Amygdala (tissue), 56 donors: ENCODE measurements around the gene PARN.
A peak's percentile ranks its signal among the peaks of the same experiment; 100 is the strongest.

Source experiments
- DNase-seq, 56 donors: peaks; one replicate each; lab custom pipeline; 2025; lab: John Stamatoyannopoulos, UW

Gene PARN

DNA sequence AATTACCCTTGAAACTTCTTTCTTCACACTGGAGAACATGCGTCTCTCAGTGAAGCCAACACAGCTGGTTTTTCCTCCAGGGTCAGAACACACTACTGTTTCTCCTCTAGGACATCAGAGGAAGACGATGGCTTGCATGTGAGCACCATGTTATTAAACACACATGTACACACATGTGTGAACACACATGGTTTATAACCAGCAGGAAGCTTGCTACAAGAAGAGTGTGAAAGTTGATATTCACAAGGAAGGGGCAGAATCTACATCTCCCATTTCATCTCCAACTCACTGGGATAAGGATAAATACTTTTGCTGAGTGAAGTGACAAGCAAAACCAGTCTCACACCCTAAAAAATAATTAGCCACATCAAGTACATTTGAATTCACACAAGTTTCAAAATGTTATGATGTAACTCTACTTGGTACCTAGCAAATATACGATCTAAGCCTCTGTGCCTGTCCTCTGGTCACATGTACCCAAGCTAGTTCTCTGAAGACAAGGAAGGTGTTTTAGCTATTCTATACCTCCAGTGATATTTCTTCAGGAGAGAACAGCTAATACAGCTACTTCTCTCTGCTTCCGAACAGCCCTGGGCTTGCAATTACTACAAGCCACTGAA is 127.7 kb downstream of the PARN start:
- no peak for DNase-seq

DNA sequence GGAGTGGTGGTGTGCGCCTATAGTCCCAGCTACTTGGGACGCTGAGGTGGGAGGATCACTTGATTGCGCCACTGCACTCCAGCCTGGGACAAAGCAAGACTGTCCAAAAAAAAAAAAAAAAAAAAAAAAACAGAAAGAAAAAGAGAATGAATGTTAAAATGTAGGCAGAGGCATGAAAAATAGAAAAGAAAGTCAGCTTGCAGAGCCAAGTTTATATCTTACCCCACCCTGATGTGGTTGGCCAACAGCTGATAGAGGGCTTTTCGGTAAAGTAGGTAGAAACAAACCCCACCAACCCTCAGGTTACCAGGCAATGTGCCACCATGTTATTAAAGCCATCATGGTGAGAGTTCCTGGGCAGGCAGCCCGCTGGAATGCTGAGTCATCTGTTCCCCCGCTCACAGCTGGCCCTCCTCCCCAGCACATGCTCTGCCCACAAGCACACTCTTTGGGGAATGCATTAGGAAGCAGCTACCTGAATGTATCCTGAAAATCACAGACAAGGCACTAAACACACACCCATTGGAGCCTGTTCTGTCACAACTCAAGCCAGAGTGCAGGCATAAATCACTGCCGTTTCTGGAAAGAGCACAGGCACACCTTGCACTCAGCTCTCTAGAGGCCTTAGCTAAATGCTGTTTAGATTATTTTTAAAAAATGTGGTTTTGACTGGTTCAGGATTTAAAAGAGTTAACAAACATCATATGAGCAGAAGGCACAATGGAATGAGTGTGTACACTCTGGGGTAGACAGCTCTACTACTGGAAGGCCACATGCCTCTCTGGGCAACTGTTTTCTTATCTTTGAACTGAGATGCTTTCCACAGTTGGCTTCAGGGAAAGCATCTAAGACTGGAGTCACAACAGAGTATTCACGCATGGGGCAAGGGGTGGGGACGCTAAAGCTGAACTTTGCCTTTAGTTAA is 128.5 kb downstream of the PARN start:
- peak; percentile 7 to 88 (median 62) for DNase-seq

DNA sequence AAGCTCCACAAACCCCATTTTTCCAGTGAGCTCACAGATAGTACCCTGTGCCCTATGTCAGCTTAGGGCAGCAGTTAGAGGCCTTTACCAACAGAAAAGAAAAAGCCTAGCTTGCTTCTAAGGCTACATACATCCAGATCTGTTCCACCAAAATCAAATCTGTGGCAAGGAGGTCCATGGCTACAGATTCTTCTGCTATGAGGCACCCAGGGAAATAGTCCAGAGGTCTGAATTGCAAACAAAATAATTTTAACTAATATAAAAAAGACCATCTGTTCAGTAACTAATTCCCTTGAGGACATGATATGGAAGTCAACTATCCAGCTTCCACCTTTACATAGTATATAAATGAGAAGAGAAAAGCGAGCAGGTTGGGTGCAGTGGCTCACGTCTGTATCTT is 129.3 kb downstream of the PARN start:
- DNase-seq, result no peak

DNA sequence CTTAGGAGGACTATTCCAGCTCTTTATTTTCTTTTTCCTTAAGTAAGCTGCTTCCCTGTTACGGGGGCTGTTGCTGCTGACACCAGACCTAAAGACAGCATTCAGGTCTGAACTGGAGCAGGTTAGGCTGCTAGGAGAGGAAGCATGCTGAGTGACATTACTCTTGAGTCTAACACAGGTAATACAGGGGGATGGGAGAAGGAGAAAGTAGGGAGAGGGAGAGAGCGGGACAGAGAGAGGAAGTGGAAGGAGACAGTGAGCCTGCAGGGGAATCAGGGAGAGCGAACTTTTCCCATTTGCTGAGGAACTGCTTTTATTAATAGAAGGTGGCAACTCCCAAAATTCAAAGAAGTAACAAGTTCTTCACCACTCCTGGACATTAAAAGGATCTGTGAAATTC is 130.9 kb downstream of the PARN start:
- DNase-seq, result no peak

DNA sequence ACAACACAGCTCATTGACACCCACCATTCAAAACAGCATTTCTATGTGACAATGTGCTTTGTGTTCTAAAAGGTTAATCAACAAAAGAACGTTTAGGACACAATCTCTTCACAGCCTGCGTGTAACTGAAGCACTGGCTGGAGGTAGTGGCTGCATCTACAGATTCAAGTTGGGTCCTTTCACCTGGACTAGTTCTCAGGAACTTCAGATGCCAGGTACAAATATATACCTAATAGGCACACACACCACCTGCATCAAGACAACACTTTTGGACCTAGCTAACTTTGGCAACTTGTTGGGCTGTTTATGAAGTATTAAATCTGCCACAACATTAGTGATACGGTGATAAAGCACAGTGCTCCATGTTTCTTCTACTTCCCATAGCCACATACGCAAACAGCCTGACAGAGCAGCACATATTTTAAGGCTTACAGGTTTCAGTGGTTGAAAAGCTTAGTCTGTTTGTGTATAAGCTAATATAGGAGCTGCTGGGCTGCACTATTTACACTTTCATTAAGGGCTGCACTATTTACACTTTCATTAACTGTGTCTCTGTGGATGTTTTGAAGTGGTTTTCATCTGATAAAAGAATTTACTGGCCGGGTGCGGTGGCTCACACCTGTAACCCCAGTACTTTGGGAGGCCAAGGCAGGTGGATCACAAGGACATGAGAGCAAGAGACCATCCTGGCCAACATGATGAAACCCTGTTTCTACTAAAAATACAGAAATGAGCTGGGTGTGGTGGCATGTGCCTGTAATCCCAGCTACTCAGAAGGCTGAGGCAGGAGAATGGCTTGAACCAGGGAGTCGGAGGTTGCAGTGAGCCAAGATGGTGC is 132.6 kb downstream of the PARN start:
- no peak for DNase-seq

DNA sequence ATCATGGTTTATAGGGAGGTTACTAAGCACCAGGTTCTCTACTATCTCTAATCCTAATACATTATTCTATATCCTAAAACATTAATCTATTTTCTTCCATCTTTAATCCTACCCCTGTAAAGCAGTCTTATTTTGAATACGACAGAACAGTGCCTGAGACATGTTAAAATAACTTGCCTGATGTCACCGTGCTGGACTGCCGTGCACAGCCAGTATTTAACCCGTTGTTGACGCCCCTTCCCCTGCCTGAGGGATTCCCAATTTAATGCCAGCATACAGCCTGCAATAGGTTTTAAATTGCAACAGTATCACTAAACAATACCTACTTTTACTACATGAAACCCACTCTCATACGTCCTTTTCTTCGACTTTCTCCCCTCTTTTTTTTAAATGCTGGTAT is 133.3 kb downstream of the PARN start:
- no peak for DNase-seq

DNA sequence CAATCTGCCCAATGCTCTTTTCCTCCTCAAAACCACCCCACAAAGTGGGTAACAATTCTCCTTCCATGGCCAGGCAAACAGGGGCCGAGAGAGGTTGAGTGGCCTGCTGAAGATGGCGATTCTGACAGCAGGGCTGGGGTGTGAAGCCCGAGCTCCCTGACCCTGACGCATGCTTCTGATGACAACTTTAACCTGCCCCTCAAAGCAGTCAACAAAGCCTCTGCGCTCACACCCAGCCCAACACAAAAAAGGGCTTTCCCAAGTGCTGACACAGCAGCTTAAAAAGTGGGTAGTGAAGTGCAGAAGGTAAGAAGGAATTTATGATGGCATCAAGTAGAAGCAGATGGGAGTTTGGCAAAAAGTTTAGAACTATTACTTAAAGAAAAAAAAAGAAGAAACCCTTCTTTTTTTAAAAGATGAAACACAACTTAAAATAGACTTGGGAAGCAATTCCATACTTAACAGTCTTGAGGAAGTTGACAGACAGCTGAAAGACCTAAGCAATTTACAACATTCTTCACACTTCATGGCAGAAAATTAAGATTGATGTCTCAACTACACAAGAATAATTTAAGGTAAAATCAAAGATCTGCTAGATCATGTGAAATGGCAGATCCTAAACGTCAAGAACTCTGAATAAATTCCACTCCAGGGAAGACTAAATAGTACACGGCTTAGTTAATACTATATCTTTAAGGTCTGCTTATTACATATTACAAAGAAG is 133.9 kb downstream of the PARN start:
- no peak for DNase-seq

DNA sequence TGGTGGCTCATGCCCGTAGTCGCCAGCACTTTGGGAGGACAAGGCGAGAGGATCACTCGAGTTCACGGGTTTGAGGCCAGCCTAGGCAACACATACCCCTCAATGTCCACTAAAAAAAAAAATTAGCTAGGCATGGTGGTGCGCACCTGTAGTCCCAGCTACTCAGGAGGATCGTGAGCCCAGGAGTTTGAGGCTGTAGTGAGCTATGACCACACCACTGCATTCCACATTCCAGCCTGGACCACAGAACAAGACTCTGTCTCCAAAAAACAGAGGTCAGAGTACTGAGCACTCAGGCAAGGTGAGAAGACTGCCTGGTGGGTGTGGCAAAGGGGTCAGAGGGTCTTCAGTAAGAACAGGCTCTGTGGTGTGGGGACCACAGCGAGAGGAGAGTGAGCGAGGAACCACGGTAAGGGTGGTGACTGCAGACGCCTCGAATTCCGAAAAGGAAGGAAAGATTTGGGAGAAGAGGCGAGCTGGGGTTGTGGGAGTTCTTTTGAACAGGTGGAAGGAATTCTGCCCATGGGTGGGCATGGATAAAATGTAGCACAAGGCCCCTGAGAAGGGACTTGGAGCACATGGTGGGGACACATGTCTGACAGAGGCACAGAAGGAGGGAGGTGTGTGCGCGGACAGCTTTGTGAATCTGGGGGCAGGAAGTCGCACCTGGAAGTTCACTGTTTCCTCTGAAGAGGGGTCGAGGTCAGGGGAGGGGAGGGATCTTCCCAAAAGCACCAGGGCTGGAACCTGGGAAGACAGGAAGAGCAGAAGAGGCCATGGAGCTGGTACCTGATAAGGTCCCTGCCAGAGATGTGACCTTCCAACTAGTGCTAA is 134.6 kb downstream of the PARN start:
- no peak for DNase-seq

DNA sequence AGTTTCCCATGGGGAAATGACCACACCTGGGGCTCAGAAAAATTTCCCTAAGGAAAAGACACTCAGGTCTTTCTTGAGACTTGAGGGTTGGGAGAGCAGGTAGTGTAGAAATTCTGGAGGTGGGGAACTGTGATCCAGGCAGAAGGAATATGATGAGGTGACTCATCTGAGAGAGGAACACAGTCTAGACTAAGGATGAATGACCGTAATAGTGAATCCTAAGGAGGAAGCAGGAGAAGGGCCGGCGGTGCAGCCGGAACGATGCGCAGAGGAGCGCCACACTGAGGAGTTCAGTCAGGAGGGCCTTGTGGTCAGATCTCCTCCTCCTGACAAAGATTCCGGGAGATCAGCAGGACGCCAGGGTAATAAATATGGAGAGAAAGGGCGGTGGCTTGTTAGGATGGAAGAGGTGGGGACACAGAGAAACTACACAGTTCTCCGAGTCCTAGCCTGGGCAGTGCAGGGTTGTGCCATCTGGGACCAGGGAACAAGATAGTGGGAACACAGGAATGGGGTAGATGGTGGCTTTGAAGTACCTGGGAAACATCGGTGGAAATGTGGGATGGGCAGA is 135.6 kb downstream of the PARN start:
- no peak for DNase-seq

DNA sequence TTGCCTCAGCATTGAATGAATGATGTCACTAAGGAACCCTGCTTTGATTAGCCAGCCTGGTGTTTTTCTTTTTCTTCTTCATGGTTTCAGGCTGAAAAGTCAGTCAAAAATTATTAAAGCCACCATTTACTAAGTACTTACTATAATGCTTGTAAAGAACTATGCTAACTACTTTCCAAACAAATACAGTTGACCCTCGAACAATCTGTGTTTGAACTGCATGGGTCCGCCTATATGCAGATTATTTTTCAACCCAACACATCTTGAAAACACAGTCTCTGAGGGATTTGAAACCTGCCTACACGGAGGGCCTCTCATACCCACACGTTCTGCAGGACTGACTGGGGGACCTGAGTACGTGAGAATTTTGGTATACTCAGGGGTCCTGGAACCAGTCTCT is 136.3 kb downstream of the PARN start:
- no peak for DNase-seq

DNA sequence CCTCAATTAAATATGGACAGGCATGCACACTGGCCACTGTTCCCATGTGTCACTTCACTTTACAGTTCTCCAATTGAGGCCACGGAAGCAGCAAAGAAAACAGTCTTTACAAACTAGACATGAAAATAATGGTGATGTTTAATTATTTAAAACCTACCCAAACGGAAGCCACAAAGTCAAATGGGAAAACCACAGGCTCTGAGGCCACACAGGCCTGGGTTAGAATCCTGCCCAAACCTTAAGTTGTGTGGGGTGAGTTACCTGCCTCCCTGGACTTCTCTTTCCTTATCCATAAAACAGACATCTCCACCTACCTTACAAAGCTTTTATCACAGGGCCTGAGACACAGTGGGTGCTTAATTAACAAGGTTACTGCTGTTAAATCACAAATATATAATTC is 137.4 kb downstream of the PARN start:
- DNase-seq, result no peak

DNA sequence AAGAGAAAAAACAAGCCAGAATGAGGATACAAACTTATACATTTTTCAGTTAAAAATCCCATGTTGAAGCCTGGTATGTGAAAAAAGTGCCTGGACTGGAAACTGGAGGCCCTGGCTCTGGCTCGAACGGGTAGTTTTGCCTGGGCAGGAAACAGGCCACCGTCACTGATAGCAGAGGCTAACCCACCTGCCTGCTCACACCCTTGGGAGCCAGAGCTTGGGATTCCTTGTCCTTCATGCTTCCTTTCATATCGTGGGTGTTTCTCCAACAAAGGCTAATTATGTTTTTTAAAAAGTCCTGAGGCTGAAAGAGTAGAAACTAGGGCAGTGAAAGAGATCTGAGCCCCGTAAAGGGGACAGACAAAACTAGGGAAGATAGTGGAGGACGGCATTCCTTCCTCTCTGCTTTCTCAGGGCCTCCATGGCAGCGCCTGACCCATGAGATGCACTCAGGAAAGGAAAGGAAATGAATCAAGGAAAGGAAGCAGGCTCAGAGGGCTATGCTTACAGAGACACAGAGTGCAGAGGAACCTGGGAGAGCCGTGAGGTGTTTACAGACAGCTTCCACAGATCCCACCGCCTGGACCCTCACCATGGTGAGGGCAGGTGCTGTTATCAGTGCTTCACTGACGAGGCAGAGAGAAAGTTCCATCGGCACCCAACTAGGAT is 138.1 kb downstream of the PARN start:
- no peak for DNase-seq

DNA sequence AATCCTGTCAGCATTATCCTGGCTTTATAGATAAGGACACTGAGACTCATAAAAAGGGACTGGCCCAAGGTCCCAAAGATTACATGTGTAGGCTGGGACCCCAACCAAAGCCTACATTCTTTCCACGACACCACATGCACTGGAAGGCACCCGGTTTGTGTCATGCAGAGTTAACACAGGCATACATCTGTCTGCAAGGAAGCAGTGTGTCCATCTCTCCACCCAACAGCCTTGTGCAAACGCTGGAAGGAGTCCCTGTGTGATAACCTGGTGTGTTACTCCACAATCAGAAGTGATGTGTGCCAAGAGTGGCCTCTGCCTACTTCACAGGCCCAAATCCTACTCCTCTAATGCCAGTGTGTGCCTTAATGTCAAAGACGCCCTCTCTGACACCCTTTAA is 139.8 kb downstream of the PARN start:
- DNase-seq, result no peak

DNA sequence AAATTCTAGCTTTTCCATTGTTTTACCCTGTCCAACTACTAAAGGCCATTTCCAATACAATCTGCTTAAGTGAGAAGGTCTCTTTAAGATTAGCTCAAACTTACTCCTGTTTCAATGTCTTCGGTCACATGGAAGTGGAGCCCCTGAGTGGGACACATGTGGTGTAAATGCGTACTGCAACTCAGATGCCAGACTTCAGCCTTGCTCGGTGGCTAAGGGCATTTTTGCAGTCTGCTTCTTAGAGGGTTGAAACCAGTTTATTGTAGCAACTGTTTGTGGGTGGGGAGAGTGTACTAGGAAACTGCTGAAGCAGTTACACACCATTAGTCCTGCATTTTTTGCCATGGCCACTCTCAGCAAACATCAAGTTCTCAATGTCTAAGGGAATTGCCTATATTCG is 140.6 kb downstream of the PARN start:
- DNase-seq, result peak in 1 of 56 donors; percentile 19

DNA sequence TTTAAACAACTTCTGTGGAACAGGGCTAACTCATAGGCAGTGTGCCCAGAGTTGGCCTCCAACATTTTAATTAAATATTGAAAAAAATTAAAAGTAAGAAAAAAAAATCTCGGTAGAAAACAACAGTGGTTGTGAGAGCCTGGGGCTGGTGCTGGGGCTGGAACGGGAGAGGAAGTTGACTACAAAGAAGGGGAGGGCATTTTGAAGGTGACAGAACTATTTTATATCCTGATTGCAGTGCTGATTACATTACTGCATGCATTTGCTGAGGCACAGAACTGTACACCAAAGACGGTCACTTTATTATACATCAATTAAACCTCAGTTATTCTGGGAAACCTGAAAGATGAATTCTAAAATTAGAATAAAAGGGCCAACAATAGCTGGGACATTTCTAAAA is 142.5 kb downstream of the PARN start:
- DNase-seq, result no peak

DNA sequence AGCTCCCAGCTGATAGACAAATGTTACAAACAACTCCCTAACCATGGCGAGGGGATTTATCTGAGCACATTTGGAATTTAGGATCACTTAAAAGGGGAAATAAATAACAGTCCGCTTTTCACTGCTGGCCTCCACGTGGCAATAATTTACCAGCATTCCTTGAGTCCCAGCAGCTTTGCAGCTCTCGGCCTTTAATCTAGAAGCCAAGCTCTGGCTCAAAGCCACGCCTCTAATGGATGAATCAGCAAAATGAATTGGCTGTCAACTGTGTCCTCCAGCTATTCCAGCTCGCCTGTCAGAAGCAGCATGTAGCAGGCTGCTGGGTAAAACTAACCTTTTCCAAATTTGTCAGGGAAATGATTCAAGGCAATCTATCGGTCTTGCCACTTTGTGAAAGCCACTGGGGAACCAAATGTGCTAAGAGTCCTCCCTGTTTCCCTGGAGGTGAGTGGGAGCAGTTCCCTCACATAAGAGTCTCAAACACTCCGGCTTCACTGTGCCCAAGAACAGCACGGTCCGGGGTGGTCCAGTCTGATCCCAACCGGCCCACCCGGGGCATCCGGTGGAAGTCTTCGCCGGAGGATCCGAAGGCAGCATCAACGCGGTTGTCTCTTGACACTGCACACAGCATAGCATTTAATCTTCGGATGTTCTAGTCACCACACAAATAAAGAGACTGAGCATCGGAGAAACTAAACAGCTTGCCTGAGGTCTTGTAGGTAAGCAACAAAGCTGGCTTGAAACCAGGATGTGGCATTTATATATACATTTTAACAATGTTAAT is 143.3 kb downstream of the PARN start:
- DNase-seq, result peak in 54 of 56 donors; percentile 7 to 87 (median 61)

DNA sequence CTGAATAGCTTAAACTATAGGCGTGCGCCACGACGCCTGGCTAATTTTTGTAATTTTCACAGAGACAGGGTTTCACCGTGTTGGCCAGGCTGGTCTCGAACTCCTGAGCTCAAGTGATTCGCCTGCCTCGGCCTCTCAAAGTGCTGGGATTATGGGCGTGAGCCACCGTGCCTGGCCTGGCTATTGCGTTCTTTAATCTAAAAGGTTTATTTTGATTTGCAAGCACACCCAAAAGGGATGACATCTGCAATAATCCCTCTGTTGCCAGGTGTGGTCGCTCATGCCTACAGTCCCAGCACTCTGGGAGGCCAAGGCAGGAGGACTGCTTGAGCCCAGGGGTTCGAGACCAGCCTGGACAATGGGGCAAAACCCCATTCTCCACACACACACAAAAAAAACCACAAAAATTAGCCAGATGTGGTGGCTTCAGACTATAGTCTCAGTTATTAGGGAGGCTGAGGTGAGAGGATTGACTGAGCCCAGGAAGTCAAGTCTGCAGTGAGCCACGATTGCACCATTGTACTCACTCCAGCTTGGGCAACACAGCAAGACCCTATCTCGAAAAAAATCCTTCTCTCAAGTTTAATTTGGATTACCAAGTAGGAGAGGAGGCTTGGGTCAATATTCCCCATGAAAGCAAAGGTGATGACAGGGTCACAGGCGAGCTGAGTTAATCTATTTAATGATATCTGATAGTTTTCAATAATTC is 144.1 kb downstream of the PARN start:
- DNase-seq, result no peak
